GM12872 (cell line): Measurements from ENCODE around the gene TMEM150B.

Experiments used
- TF ChIP-seq, protein P1 (sequence below): IDR thresholded peaks from 3 replicates; pipeline ENCODE4 v1.5.1; 2011; ENCODE audit warnings: low read depth, mild to moderate bottlenecking, low read length, moderate library complexity; ENCODE audit not compliant: insufficient read depth

TMEM150B gene

DNA sequence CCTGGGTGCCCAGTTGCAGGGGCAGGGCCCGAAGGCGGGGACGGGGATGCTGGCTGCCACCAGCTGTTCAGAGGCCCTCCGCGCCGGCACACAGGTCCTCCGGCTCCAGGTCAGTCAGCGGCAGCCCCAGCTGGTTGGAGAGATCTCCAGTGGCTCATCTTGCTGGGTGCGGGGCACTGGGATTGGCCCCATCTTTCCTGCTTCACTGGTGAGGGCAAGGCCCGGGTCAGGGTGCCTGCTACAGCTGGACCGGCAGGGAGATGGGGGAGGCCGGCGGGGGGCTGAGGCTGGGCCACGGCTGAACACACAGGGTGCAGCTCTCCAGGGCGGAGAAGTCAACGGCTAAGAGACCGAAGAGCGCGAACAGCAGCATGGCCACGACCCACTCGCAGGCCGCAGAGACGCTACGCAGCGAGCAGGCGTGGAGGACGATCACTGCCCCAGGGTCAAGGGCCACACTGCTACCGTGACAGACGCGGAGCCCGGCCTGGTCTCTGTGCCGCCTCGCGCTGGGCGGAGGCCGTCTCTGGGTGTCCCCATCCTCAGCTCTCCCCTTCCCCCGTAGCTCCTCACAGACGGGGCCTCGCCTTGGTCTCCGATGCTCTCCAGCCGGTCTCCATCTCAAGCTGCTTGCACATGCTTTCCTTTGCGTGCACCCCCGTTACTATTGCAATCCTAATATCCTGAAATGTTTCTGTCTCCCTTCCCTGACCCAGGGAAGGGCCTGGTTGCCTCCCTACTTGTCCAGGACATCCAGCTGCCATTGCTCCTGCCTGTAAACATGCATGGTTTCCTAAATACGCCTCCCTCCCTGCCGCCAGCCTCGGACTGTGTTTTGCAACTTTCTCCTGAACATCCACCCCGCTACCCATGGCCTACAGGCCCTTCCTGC lies 12.3 kb downstream of the TMEM150B start:
- TF ChIP-seq, protein P1, sequence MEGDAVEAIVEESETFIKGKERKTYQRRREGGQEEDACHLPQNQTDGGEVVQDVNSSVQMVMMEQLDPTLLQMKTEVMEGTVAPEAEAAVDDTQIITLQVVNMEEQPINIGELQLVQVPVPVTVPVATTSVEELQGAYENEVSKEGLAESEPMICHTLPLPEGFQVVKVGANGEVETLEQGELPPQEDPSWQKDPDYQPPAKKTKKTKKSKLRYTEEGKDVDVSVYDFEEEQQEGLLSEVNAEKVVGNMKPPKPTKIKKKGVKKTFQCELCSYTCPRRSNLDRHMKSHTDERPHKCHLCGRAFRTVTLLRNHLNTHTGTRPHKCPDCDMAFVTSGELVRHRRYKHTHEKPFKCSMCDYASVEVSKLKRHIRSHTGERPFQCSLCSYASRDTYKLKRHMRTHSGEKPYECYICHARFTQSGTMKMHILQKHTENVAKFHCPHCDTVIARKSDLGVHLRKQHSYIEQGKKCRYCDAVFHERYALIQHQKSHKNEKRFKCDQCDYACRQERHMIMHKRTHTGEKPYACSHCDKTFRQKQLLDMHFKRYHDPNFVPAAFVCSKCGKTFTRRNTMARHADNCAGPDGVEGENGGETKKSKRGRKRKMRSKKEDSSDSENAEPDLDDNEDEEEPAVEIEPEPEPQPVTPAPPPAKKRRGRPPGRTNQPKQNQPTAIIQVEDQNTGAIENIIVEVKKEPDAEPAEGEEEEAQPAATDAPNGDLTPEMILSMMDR = no peak

DNA sequence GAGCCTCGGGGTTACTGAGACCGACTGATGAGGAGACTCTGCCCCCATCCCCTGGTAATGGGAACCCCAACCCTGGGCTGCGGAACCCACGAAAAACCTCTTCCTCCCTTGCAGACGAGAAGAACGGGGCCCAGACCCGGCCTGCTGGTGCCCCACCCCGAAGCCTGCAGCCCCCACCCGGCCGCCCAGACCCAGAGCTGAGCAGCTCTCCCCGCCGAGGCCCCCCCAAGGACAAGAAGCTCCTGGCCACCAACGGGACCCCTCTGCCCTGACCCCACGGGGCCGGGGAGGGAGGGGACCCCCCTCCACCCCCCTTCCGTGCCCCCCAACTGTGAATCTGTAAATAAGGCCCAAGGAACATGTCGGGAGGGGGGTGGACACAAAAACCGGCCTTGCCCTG lies 13.3 kb downstream of the TMEM150B start:
- TF ChIP-seq, protein P1 = no peak

DNA sequence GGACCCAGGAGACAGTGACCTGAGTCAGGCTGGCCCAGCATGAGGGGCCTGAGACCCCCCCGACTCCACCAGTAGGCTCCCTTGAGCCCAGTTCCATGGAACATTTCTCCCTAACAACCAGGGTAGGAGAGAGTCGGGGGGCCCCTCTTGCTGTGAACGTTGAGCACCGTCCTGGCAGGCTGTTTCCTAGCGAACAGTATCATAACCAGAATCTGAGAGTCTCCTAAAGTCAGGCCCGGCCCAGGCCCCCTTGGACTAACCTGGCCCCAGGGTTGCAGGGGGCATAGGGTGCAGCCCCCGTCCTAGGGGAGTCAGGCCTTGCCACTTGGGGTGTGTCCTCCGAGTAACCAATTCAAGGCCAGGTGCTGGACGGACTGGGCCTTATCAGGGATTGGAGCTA lies 13.7 kb downstream of the TMEM150B start:
- TF ChIP-seq, protein P1 = no peak

DNA sequence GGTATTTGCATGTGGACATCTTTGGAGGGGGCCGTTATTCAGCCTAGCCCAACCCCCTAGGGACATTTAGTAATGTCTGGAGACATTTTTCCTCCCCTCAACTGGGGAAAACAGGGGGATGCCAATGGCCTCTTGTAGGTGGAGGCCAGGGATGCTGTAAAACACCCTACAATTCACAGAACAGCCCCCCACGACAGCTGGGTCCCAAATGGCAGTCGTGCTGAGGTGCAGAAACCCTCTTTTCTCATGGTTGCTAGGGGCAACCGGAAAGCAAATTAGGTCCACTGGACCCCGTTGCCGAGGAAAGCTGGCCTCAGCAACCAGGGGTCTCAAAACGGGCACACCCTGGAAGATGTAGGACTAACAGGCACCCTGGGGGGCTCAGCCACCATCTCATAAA lies 14.6 kb downstream of the TMEM150B start:
- TF ChIP-seq, protein P1 = no peak

DNA sequence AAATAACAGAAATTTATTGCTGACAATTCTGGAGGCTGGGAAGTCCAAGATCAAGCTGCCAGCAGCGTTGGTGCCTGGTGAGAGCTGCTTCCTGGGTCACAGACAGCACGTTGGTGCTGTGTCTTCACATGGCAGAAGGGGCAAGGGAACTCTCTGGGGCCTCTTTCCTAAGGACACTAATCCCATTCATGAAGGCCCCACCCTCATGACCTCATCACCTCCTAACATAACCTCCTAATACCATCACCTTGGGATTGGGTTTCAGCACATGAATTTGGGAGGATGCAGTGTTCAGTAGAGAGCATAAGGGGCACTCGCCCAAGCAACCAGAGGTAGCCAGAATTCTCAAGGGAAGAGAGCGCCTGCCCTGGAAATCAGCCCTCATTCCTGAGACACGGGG lies 15.7 kb downstream of the TMEM150B start:
- TF ChIP-seq, protein P1 = no peak

DNA sequence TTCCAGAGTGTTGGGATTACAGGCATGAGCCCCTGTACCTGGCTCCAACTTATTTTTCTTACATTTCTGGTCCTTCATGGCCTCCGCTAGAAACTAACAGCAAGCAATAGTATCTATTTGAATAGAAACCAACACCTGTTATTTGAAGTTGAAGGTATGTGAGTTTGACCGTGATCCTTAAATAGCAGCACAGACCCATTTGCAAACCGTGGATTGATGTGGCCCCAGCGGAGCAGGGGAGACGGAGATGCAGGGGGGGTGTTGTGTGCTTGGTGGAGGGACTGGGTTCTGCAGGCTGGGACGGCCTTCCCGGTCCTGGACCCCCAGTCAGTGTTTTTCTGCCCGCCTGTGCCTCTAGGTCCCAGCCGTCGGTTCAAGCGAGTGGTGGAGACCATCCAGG lies 16.9 kb downstream of the TMEM150B start:
- TF ChIP-seq, protein P1 = no peak

DNA sequence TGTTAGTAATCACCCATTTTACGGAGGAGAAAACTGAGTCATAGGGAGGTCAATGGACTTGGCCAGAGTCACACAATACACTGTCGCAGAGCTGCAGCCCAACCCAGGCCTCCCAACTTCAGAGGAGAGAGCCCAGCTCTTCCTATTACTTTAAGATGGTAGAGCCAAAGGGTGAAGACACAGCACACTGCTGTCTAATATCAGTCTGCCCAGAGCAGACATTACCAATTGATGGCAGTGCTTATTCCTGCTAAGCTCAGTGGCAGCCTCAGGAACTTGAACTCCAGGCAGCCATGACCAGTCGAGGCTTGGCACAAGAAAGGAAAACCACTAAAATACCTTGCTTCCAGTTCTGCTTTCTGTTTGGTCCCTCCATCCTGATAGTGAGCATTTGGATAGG lies 18.4 kb downstream of the TMEM150B start:
- TF ChIP-seq, protein P1 = no peak
